C4-2B (cell line): ENCODE results near the gene SMIM35.
"Not testable (repeated sequence)": the region's sequence is repeated elsewhere in the genome, so short reads cannot be mapped to it uniquely, and the experiment has no call there.

Source experiments
- H3K27ac ChIP-seq: fragments of 450-650 bp; 2 replicates; pipeline ENCODE4 v1.5.1; 2017
- ZFX ChIP-seq: fragments of 450-650 bp; IDR thresholded peaks from 2 replicates; pipeline ENCODE4 v1.6.1; 2017
- TF ChIP-seq, protein P1 (sequence below): fragments of 450-650 bp; conservative IDR thresholded peaks from 2 replicates; pipeline ENCODE4 v1.5.1; 2017; ENCODE audit warnings: mild to moderate bottlenecking

Gene SMIM35

DNA sequence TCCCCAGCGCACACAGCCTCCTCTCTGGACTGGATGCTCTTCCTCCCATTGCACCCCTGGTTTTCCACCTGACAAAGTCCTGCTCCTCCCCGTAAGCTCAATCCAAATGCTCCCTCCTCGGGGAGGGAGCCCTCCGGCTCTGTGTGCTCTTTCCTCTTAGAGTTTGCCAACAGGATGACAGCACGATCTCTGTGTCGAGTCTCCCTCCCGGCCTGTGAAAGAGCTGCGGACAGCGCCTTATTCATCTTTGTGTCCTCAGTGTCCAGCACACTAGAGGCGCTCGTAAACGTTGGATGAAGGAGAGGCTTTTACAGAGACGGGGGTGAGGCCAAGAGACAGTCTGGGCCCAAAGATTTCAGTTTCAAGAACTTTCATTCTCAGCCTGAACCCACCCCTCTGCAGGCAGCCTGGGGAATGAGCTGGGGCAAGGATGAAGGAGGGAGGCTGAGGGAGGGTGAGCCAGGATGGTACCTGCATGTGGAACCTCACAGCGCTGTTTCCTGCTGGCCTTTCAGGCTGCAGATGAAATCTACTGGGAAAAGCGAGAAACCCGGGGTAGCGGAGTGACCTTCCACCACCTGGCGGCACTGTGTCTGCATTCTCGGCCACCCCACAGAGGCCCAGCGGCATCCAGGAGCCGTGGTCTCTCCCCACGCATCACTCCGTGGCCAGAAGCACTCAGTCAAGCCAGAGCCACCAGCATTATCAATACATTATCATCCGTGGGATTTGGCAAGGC is 18.4 kb downstream of the SMIM35 start:
- TF ChIP-seq, protein P1, sequence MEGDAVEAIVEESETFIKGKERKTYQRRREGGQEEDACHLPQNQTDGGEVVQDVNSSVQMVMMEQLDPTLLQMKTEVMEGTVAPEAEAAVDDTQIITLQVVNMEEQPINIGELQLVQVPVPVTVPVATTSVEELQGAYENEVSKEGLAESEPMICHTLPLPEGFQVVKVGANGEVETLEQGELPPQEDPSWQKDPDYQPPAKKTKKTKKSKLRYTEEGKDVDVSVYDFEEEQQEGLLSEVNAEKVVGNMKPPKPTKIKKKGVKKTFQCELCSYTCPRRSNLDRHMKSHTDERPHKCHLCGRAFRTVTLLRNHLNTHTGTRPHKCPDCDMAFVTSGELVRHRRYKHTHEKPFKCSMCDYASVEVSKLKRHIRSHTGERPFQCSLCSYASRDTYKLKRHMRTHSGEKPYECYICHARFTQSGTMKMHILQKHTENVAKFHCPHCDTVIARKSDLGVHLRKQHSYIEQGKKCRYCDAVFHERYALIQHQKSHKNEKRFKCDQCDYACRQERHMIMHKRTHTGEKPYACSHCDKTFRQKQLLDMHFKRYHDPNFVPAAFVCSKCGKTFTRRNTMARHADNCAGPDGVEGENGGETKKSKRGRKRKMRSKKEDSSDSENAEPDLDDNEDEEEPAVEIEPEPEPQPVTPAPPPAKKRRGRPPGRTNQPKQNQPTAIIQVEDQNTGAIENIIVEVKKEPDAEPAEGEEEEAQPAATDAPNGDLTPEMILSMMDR, result no peak
- TF ChIP-seq ZFX, result no peak
- H3K27ac ChIP-seq, result no peak overlapping the region

GRCh38 chr11:118067006-118067405 is 19.8 kb downstream of the SMIM35 start:
- TF ChIP-seq, protein P1, result no peak
- no peak for TF ChIP-seq ZFX
- H3K27ac ChIP-seq, result no peak overlapping the region

DNA sequence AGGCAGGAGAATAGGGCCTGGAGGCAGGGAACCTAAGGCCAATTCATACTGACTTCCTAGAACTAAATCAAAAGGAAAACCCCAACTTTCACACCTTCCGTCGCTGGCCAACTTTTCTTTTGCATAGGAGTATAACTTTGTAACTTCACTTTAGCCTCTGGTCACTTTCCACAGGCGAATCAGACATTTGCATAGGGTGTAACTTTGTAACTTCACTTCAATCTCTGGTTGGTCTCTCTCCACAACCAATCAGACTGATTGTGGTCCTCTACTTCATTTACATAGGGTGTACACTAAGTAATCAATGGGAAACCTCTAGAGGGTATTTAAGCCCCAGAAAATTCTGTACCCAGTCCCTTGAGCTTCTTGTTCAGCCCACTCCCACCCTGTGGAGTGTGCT is 21.4 kb downstream of the SMIM35 start:
- no peak for TF ChIP-seq ZFX
- TF ChIP-seq, protein P1, result no peak
- H3K27ac ChIP-seq, result no peak overlapping the region

GRCh38 chr11:118064956-118065355 is 21.8 kb downstream of the SMIM35 start:
- no peak overlapping the region for H3K27ac ChIP-seq
- TF ChIP-seq, protein P1, result no peak
- no peak for TF ChIP-seq ZFX

DNA sequence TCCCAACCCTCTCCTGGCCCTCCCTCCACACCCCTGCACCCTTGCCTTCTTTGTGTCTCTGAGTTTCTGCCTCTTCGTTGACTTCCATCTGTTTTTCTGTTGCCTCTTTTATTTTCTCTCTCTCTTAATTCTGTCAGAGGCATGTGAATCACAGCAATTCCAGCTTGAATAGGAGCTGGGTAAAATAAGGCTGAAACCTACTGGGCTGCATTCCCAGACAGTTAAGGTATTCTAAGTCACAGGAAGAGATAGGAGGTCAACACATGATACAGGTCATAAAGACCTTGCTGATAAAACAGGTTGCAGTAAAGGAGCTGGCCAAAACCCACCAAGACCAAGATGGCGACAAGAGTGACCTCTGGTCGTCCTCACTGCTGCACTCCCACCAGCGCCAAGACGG is 24.1 kb downstream of the SMIM35 start:
- H3K27ac ChIP-seq, result not testable (repeated sequence)

DNA sequence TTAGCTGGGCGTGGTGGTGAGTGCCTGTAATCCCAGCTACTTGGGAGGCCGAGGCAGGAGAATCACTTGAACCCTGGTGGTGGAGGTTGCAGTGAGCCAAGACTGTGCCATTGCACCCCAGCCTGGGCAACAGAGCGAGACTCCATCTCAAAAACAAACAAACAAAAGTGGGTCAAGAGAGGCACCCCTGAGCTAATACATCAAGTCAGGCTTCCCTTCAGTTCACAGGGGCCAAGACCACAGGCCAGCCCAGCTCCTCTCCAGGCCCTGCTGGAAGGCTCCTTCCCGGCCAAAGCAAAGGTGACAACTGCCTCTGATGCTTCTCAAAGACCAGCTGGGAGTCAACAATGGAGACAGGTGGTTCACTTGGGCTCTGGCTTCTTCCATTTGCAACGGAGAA is 24.6 kb downstream of the SMIM35 start:
- H3K27ac ChIP-seq, result not testable (repeated sequence)

DNA sequence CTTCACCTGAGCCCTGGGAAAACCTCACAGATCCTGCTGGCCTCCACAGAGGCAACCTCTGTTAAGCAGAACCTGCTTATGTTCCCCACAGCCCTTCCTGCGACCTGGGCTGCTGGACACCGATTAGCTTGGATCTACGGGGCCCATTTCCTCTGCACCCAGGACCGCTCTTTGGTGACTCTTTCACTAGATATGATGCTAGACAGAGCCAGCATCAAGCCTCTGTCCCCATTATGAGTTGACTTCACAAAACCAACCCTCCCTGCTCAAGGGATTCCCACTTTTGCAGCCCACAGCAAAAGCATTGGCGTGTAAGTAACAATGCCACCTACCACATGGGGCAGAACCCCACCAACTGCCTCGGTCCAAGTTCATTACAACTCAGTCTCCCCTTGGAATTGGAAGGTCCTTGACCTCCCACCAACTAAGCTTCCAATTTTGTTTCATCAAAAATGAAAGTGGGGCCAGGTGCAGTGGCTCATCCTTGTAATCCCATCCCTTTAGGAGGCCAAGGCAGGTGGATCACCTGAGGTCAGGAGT is 25.1 kb downstream of the SMIM35 start:
- H3K27ac ChIP-seq, result no peak overlapping the region
- no peak for TF ChIP-seq ZFX
- TF ChIP-seq, protein P1, result no peak

GRCh38 chr11:118060869-118061268 is 25.9 kb downstream of the SMIM35 start:
- TF ChIP-seq ZFX, result no peak
- TF ChIP-seq, protein P1, result no peak
- H3K27ac ChIP-seq, result no peak overlapping the region
